H1 (cell line): ENCODE measurements around the gene NAA38. TPM values are rescaled to one million over a fixed set of nuclear protein-coding genes. Genes with fewer than 3 reads are reported as not detected.

Source experiments
- BACH1 ChIP-seq: IDR thresholded peaks from 2 replicates; pipeline ENCODE4 v1.6.1; 2012; ENCODE audit warnings: low read length, improper control_type of control experiment
- CTBP2 ChIP-seq: IDR thresholded peaks from 2 replicates; pipeline ENCODE4 v1.7.0; 2011; ENCODE audit warnings: borderline replicate concordance, mild to moderate bottlenecking, moderate library complexity, mixed read lengths, low read length; ENCODE audit not compliant: insufficient read depth, insufficient read length
- HDAC6 ChIP-seq: IDR thresholded peaks from one replicate; pipeline ENCODE4 v1.7.1; 2012; ENCODE audit warnings: low read depth, mild to moderate bottlenecking, inconsistent platforms, low read length, moderate library complexity
- RFX5 ChIP-seq: IDR thresholded peaks from 2 replicates; pipeline ENCODE4 v1.6.1; 2011; ENCODE audit warnings: low read depth, low read length, improper control_type of control experiment, borderline replicate concordance
- polyA plus RNA-seq, 7 experiments: library from polyadenylated mRNA; depleted of rRNA in 3 of 7; stranded (reverse) in 5 of 7; unstranded in 2 of 7; fragments of >200 nt in 5 of 7; fragments of 200-250 nt in 2 of 7; gene quantifications; 1 replicate in 5 of 7; 2 replicates in 1 of 7; 4 replicates in 1 of 7; pipeline versions ENCODE4 v1.2.1 to v1.2.3, GENCODE V29; 2011 to 2013; ENCODE audit warnings: missing spikeins in 2 of 7, mixed read lengths in 2 of 7
- total RNA-seq: library from RNA; stranded (reverse); fragmentation: NEBNext Ultra II Directional; extraction: Animal tissue kit (Norgen Biotek cat#: 25700); gene quantifications from 2 replicates; pipeline ENCODE4 v1.2.1, GENCODE V29; 2021

Gene NAA38
- total and polyA plus RNA-seq, 2 of the 8 experiments (the other 6 are each of a cell fraction or from before 2014, with no cell fraction given), result 30.2 to 109 TPM

DNA sequence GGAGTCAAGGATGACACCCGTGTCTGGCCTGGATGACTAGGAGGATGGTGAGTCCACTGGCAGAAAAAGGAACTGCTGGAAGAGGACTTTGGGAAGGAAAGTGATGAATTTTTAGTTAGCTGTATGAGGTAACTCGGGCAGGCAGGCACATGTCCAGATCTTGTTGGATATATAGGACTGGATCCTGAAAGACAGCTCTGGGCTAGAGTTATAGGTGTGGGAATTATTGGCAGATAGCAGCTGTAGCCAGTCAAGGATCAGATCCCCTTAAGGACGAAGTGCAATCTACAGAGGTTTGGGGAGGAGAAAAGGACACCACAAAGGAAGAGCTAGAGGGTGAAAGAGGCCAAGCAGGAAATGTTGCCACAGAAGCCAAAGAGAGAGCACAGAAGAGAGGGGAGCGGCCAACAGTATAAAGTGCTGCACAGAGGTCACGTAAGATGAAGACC, 10.5 kb upstream of the NAA38 start (continued):
- TF ChIP-seq HDAC6 (no peak), RFX5 (no peak), CTBP2 (no peak), BACH1 (no peak)
